H1 (cell line): ENCODE measurements around the gene ICE1. TPM values are rescaled to one million over a fixed set of nuclear protein-coding genes. Genes with fewer than 3 reads are reported as not detected.

Experiments
- ATF2 ChIP-seq: IDR thresholded peaks from 2 replicates; pipeline ENCODE4 v1.6.1; 2012; ENCODE audit warnings: low read length, inconsistent platforms
- EGR1 ChIP-seq: IDR thresholded peaks from 2 replicates; pipeline ENCODE4 v1.6.1; 2011; ENCODE audit warnings: low read depth, low read length, borderline replicate concordance
- polyA plus RNA-seq, 7 experiments: library from polyadenylated mRNA; depleted of rRNA in 3 of 7; stranded (reverse) in 5 of 7; unstranded in 2 of 7; fragments of >200 nt in 5 of 7; fragments of 200-250 nt in 2 of 7; gene quantifications; 1 replicate in 5 of 7; 2 replicates in 1 of 7; 4 replicates in 1 of 7; pipeline versions ENCODE4 v1.2.1 to v1.2.3, GENCODE V29; 2011 to 2013; ENCODE audit warnings: missing spikeins in 2 of 7, mixed read lengths in 2 of 7
- total RNA-seq: library from RNA; stranded (reverse); fragmentation: NEBNext Ultra II Directional; extraction: Animal tissue kit (Norgen Biotek cat#: 25700); gene quantifications from 2 replicates; pipeline ENCODE4 v1.2.1, GENCODE V29; 2021

Gene ICE1
- total and polyA plus RNA-seq, 2 of the 8 experiments (the other 6 are each of a cell fraction or from before 2014, with no cell fraction given): 11.8 to 53.9 TPM

- TF ChIP-seq ATF2 (no peak), EGR1 (no peak)
These were observed 44.7 kb upstream of the ICE1 start (continued) for GRCh38 chr5:5377780-5378179.
